NCI-H2171 treated with DMSO at 0.1 percent for 48 hours (cell line): ENCODE data around the gene ADIPOQ.
"Not testable (repeated sequence)": the region's sequence is repeated elsewhere in the genome, so short reads cannot be mapped to it uniquely, and the experiment has no call there.

Source experiments
- DNase-seq: peaks from one replicate; lab custom pipeline; 2025; lab: John Stamatoyannopoulos, UW

ADIPOQ gene

DNA sequence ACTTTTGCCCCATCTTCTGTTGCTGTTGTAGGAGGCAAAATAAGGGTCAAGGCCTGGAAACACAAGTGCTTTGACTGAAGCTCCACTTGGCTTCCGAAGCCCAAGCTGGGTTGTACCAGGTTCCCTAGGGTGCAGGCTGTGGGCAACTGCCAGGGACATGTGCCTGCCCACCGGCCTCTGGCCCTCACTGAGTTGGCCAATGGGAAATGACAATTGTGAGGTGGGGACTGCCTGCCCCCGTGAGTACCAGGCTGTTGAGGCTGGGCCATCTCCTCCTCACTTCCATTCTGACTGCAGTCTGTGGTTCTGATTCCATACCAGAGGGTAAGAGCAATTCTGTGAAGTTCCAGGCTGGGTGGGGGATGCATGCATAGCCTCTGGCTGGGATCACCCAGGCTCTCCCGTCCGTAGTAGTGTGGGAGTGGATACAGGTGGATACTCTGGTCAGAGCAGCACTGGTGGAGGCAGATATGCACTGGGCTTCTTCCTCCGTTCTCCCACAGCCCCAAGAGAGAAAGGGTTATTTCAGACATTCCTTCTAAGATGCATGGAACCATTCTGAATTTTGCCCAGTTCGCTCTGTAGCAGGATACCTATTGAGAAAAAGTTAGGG, at the start of gene ADIPOQ:
ADIPOQ (plus strand) TSS at position 285 of the 613 bp plus-strand sequence. CDS start 10,349 bp downstream, outside the sequence.
- DNase-seq, result no peak

DNA sequence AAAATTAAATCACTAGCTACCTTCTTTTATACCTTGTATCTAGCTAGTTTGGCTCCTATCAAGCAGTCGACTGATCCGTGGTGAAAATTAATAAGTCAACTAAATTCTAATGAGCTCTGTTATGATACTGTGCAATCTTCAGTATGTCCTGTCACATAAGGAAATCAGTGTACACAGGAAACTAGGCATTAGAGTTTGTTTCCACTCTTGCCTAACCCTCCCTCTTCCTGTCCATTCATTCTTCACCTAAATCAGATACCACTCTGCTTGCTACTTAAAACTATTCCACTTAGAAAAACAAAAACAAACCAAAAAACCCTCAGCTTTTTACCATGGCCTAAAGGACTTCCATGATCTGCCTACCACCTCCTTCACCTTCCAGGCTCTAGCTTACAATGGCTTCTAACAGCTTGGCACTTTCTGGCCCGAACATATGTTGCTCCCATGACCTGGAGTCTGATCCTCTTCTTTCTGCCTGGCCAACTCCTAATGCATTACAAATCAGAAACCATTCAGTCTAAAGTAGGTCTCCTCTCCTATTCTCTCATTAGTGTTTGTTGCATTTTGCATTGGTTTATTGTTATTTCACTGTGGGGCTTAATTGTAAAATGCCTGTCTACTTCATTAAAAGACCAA, 44.2 kb upstream of the ADIPOQ start:
- no peak for DNase-seq

DNA sequence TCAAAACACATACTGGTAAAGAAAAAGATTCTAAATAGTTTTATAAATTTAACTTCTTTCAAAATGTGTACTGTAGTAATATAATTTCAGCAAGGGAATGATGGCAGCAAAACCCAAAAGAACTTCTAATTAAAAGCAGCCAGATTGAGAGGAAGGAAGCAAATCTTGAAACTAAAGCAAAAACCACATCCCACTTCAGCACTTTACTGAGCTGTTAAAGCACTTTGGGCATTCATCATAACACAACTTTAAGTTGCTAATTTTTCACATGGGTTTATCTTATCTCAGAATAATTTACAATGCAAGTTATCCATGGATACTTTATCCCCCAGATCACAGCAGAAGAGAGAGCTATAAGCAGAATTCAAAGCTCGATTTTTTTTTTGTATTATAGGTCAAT, 42.2 kb upstream of the ADIPOQ start:
- DNase-seq, result no peak

GRCh38 chr3:186802701-186803100, 39.8 kb upstream of the ADIPOQ start:
- DNase-seq, result no peak

GRCh38 chr3:186803447-186803846, 39.1 kb upstream of the ADIPOQ start:
- DNase-seq, result not testable (repeated sequence)

DNA sequence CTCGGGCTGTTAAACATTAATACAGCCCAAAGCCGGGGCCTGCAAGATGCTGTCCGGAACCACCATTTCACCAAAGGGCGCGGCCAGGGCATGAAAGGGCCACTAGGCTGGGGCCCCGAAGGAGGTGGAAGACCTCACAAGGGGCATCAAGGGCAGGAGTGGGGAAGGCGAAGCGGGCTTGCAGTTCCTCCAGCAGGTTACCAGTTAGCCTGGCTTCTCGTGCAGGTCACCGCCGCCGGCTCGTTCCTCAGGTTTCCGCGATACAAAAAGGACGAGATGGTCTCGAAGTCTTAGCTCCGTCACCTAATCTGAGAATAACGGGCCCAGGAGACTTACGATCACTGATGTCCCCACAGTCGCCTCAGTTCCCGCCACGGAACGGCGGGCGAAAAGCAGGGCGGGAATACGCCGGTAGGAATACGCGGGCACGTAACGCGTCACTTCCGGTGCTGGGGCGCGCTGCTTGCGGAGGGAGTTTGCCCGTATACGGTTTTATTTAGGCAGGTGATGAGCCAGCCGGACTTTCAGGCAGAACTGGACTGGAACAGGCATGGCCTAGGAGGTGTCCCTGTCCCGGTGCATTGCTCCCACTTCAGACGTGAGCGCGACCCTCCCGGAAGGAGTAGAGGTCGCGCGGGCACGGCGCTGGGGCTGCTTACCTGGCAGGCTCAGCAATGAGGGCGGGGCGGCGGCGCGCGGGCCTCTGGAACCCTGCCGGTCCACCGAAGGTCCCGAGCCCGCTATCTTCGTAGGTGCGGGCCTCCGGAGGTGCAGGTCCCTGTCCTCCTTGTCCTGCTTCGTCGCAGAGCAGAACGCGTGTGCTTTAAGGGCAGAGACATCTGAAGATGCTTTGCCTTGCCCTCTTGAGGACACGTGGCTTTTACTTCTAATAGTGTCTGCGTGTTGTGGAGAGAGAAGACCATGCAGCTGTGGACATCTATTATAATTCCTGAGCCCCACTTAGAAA, 36.1 kb upstream of the ADIPOQ start, which contains the start of gene RFC4:
RFC4 (minus strand) TSS at position 394 of the 967 bp plus-strand sequence. CDS start 1,769 bp downstream, outside the sequence.
- DNase-seq, result peak; percentile 89

DNA sequence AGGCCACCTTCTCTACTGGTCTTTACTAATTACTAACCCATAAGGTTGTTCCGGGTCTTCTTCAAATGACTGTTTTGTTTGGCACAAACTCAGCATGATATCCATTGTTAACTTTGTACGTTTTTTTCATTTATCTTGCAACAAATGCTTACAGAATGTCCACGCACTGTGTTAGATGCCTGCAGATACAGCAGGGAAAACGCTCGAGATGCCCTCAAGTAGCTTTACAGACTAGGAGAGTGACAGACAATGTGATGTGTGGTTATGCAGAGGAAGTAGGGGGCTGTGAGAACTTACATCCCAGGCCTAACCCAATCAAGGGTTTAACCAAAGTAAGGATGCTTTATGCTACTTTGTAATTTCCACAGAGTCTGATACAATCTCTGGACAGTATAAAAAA, 35.3 kb upstream of the ADIPOQ start:
- no peak for DNase-seq

DNA sequence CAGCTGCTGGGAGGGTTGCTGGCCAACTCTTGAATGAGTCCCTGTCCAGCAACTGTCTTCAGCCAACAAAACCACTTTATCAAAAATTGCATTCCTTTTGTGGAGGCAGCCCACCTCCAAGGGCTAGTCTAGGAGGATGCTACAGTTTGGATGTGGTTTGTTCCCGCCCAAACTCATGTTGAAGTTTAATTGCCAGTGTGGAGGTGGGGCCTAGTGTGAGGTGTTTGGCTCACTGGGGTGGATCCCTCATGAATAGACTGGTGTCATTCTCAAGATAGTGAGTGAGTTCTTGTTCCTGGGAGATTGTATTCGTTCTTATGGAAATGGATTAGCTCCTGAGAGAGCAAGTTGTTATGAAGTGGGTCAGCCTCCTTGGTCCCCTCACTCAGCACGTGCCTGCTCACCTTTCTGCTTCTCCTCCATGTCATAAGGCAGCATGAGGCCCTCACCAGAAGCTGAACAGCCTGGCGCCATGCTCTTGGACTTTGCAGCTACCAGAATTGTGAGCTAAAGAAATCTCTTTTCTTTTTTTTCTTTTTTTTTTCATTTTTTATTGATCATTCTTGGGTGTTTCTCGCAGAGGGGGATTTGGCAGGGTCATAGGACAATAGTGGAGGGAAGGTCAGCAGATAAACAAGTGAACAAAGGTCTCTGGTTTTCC, 32.0 kb upstream of the ADIPOQ start:
- DNase-seq, result no peak

DNA sequence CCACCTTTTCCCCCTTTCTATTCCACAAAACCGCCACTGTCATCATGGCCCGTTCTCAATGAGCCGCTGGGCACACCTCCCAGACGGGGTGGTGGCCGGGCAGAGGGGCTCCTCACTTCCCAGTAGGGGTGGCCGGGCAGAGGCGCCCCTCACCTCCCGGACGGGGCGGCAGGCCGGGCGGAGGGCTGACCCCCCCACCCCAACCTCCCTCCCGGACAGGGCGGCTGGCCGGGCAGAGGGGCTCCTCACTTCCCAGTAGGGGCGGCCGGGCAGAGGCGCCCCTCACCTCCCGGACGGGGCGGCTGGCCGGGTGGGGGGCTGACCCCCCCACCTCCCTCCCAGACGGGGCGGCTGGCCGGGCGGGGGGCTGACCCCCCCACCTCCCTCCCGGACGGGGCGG, 31.2 kb upstream of the ADIPOQ start:
- DNase-seq, result not testable (repeated sequence)

DNA sequence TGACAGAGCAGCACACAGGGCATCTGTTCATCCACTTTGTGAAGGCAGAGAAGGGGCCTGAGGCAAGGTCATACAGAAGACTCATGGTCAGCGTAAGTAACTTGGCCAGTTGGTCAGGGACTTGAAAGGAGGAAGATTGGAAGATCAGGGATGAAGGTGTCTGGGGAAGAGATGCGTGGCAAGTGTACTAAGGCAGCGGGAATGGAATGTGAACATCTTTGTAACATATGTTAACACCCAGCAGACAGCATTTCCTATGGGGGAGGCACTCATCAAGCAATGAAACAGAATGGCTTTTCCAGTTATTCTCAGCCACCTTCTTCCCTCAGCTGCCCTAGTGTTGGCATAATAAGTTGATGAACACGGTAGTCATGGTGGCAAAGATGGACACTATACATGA, 28.4 kb upstream of the ADIPOQ start:
- no peak for DNase-seq

DNA sequence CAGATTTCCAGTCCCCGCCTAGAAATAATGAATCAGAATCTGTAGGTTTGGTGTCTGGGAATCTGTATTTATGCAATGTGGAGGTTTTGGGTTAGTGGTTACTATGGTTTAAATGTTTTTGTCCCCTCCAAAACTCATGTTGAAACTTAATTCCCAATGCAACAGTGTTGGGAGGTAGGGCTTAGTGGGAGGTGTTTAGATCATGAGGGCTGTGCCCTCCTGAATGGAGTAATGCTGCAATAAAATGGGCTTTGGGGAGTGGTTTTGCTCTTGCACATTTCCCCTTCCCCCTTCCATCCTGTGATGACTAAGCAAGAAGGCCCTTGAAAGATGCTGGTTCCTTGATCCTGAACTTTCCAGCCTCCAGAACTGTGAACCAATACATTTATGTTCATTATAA, 27.1 kb upstream of the ADIPOQ start:
- no peak for DNase-seq

- DNase-seq, result no peak
Observed at GRCh38 chr3:186818516-186818915, 24.0 kb upstream of the ADIPOQ start.

DNA sequence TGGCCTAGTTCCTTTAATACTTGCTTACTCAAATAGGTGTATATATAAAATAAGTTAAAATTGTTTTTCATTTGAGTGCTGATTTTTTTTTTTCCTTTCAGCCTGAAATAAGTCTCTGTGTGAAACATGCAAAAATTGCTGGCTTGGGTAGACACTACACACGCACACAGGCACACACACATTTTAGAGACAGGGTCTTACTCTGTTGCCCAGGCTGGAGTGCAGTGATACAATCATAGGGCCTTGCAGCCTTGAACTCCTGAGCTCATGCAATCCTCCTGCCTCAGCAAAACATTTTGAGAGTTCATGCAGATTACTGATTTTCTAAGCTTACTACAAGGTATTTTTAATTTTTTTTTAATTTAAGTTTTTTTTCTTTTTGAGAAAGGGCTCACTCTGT, 23.6 kb upstream of the ADIPOQ start:
- no peak for DNase-seq

DNA sequence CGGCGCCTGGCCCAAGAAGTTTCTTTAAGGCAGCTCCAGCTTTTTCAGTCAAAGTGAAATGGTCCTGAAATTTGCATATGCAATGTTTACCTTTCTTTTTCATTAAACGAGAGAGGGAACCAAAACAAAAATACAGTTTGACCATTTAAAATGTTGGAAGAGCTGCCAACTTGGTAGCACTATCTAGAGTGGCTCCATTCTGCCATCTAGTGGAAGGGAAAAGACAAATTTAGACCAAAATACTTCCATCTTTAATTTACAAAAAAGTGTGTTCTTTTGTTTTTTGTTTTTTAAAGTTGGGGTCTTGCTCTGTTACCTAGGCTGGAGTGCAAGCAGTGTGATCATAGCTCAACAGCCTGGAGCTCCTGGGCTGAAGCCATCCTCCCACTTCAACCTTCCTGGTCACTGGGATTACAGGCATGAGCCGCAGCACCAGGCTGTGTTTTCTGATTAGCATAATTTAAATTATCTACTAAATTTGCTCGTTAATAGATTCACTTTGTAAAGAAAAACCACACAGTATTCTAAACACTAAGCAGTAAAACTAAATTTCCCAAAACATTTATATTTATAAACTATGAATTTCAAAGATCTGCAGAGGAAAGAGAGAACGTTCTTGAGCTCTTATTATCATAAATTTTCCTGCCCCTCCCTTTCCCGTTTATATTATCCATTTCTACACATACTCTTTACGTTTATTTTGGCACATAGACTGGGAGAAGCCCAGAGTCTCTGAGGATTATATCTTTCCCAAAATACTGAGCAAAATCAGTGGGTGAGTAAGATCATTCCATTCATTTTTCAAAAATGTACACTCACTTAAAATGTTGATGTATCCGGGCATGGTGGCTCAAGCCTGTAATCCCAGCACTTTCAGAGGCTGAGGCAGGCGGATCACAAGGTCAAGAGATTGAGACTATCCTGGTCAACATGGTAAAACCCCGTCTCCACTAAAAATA, 20.8 kb upstream of the ADIPOQ start:
- DNase-seq, result peak; percentile 25

DNA sequence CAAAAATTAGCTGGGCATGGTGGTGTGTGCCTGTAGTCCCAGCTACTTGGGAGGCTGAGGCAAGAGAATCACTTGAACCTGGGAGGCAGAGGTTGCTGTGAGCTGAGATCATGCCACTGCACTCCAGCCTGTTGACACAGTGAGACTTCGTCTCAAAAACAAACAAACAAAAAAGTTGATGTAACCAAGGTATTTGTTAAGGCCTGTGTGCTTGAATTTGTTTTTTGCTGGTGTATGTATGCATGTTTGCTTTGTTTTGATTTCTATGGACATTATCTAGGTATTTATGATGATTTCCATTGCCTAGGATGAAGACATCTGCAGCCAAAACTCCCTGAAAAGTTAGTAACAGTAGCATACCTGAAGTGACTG, 20.1 kb upstream of the ADIPOQ start:
- not testable (repeated sequence) for DNase-seq

DNA sequence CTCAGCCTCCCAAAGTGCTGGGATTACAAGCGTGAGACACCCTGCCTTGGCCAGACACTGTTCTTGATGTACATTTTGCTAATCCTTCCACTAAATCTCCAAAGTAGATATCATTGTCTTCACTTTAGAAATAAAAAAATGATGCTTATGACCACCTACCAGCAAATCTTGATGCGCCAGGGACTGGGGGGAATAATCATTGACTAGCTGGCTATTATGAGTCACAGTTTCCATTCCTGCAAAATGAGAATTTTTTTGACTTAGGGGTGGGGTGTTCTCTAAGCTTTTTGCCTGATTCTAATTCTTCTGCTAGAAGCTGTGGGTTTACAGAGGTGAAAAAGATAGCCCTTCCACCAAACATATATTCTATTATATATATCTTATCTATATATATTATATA, 19.1 kb upstream of the ADIPOQ start:
- no peak for DNase-seq

DNA sequence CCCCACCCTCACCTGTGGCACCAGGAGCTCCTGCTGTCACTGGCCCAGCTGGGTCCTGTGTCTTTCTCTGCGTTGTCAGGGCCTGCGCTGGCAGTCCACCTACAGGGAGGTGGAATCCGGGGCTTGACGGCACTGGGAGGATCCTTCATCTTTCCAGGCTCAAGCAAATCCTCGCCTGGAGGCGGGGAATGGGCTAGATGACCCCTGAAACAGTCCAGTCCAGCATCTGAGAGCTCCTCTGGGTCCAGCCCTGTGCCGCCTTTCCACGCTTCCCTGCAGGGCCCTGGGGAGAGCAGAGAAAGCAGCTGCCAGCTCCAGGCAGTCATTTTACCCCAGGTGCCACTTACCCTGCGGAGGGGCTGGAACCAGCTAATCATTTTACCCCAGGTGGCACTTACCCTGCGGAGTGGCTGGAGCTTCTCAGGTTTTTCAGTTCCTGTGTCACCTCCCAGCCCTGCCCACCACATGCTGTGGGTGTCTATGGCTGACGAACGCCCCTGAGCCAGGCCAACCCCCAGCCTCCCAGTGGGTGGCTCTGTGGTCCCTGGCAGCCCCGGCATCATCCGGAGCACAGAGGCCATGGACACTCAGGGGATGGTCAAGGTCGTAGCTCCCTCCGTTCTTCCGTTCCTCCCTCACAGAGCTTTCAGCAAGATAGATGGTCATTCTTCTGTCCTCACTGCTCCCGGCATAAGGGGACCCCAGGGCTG, 17.9 kb upstream of the ADIPOQ start:
- DNase-seq, result peak; percentile 45

DNA sequence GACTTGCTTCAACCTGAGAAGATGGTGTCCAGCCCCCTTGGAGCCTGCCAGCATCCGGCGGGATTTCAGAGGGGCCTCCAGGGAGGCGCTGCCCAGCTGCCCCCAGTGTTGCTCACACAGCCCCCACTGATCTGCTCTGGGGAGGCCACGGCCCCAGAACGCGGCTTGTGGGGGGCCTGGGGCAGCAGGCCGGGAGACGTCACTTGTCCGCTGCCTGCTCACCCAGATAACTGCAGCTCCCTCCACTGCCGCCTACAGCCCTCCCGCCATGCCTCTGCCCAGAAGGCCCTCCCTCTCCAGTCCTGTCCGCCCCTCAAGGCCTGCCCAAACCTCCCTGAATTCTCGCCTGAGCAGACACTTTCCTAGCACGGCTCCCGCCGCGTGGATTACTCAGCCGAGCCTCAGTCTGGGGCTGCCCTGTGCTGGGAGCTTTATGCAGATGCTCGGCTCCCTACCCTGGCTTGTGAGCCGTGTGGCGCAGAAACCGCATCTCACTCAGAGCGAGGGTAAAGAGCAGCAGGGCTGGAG, 17.2 kb upstream of the ADIPOQ start:
- no peak for DNase-seq

GRCh38 chr3:186825872-186826409, 16.6 kb upstream of the ADIPOQ start:
- DNase-seq, result no peak
